ENCODE results near the gene MYL4.

DNA sequence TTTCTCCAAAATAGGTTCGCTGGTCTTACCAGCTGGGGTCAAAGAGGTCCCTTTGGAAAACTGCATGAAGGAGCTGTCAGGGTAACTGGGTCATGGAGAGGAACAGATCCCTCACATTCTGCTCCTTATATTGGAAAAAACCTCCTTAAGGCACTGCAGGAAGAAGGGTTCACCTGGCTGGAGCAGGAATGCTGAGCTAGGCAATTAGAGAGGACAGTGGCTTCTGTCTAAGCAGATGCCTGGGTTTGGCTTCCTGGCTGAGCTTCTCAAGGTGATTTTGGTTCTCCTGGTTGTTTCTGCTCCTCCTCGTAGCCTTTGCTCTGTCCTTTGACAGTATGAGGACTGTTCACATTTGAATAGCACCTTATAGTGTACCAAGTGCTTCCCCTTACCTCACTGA is 64.1 kb downstream of the MYL4 start:
- TF ChIP-seq, protein P1, sequence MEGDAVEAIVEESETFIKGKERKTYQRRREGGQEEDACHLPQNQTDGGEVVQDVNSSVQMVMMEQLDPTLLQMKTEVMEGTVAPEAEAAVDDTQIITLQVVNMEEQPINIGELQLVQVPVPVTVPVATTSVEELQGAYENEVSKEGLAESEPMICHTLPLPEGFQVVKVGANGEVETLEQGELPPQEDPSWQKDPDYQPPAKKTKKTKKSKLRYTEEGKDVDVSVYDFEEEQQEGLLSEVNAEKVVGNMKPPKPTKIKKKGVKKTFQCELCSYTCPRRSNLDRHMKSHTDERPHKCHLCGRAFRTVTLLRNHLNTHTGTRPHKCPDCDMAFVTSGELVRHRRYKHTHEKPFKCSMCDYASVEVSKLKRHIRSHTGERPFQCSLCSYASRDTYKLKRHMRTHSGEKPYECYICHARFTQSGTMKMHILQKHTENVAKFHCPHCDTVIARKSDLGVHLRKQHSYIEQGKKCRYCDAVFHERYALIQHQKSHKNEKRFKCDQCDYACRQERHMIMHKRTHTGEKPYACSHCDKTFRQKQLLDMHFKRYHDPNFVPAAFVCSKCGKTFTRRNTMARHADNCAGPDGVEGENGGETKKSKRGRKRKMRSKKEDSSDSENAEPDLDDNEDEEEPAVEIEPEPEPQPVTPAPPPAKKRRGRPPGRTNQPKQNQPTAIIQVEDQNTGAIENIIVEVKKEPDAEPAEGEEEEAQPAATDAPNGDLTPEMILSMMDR (conservative IDR thresholded peaks at IDR 0.05; ENCODE audit: low read depth, low read length): no peak
- TF ChIP-seq EZH2 (IDR thresholded peaks at IDR 0.05; ENCODE audit: borderline replicate concordance, low read depth, low read length, poor library complexity, severe bottlenecking): no peak

All from A673 (cell line).